ENCODE results near the gene LPCAT1. TPM values are rescaled to one million over a fixed set of nuclear protein-coding genes. Genes with fewer than 3 reads are reported as not detected.

The LPCAT1 gene
- total and polyA plus RNA-seq, 2 experiments from 2014 or later: 78.0 to 255 TPM

GRCh38 chr5:1484730-1485578 is 38.8 kb downstream of the LPCAT1 start:
- H3F3A ChIP-seq (replicated peaks; ENCODE audit: low read depth): peaks cover 8% of the 10 kb centered on the region; the same call in 1 of the 2 replicates
- DNase-seq (ENCODE audit: low spot score) (no peak), ATAC-seq (no peak)
- no peak overlapping the region for H3K27ac ChIP-seq (ENCODE audit: low read depth)
- H3K4me1 Mint-ChIP-seq: peaks cover 5% of the 10 kb centered on the region; the same call in 1 of the 3 replicates
- H3K27me3 ChIP-seq (ENCODE audit: insufficient read depth): no peaks in the 10 kb centered on the region
- peaks cover 14% of the 10 kb centered on the region for H3K36me3 ChIP-seq (ENCODE audit: insufficient read depth)
- no peaks in the 10 kb centered on the region for H3K4me1 ChIP-seq (ENCODE audit: insufficient read depth)
- TF ChIP-seq JUNB (IDR thresholded peaks at IDR 0.05; ENCODE audit: unreplicated experiment): no peak
- TF ChIP-seq CREB1 (CRISPR knock-in tag; IDR thresholded peaks at IDR 0.05; ENCODE audit: low read depth): no peak
- TF ChIP-seq ETS1 (IDR thresholded peaks at IDR 0.05): no peak
- TF ChIP-seq ZNF114 (CRISPR knock-in tag; IDR thresholded peaks at IDR 0.05): no peak
- no peak for TF ChIP-seq REST (IDR thresholded peaks at IDR 0.05; ENCODE audit: unreplicated experiment)
- TF ChIP-seq CTCF (conservative IDR thresholded peaks at IDR 0.05; ENCODE audit: low read depth in 2 of 2): no peak
- no peak for TF ChIP-seq EZH2 (IDR thresholded peaks at IDR 0.05; ENCODE audit: low read depth, unreplicated experiment)
- no peak for TF ChIP-seq ZNF462 (CRISPR knock-in tag; IDR thresholded peaks at IDR 0.05)
- no peak for TF ChIP-seq STAT1 (IDR thresholded peaks at IDR 0.05; ENCODE audit: unreplicated experiment)
- no peak for TF ChIP-seq POLR2AphosphoS5 (IDR thresholded peaks at IDR 0.05; ENCODE audit: low read depth)
- no peak for TF ChIP-seq ZNF331 (CRISPR knock-in tag; IDR thresholded peaks at IDR 0.05; ENCODE audit: low read depth)
- TF ChIP-seq NANOG (IDR thresholded peaks at IDR 0.05; ENCODE audit: borderline replicate concordance): no peak
- TF ChIP-seq EZH2phosphoT487 (IDR thresholded peaks at IDR 0.05; ENCODE audit: unreplicated experiment): no peak
- H3K27me3 Mint-ChIP-seq (ENCODE audit: insufficient read depth, low read depth, poor library complexity): peaks cover 11% of the 10 kb centered on the region
- H3K9me3 Mint-ChIP-seq: no peaks in the 10 kb centered on the region; the same call in 2 of the 3 replicates
- no peak overlapping the region for H3K4me3 Mint-ChIP-seq
- H2AFZ ChIP-seq: no peak overlapping the region
- H3K9me2 ChIP-seq (ENCODE audit: insufficient read depth): no peaks in the 10 kb centered on the region
- H3K36me3 Mint-ChIP-seq (ENCODE audit: low read depth): peaks cover 62% of the 10 kb centered on the region
- peaks cover 4% of the 10 kb centered on the region; the same call in 1 of the 2 replicates for H4K20me1 ChIP-seq (replicated peaks; ENCODE audit: insufficient read depth)
- peak overlapping the region; percentile 62 for H3K27ac Mint-ChIP-seq
- no peak overlapping the region for H3K4me3 ChIP-seq
- H3K79me2 ChIP-seq (replicated peaks; ENCODE audit: insufficient read depth): 0 out of 2 replicates have a peak, but pooled peaks cover 11% of the 10 kb centered on the region
- H3K4me2 ChIP-seq: no peak overlapping the region

Data from GM23338 (cell line).